ENCODE results near the gene BICDL2. TPM values are rescaled to one million over a fixed set of nuclear protein-coding genes. Genes with fewer than 3 reads are reported as not detected.
A peak's percentile ranks its signal among the peaks of the same experiment; 100 is the strongest.
"Not testable (repeated sequence)": the region's sequence is repeated elsewhere in the genome, so short reads cannot be mapped to it uniquely, and the experiment has no call there.

BICDL2 gene, protein sequence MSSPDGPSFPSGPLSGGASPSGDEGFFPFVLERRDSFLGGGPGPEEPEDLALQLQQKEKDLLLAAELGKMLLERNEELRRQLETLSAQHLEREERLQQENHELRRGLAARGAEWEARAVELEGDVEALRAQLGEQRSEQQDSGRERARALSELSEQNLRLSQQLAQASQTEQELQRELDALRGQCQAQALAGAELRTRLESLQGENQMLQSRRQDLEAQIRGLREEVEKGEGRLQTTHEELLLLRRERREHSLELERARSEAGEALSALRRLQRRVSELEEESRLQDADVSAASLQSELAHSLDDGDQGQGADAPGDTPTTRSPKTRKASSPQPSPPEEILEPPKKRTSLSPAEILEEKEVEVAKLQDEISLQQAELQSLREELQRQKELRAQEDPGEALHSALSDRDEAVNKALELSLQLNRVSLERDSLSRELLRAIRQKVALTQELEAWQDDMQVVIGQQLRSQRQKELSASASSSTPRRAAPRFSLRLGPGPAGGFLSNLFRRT
- polyA plus RNA-seq, result 10 to 100 TPM; 19.1 to 47.8 (median 33.5) TPM
- long read RNA-seq, donor 1, result 0 reads
- long read RNA-seq, donor 2, result 0 reads
- long read RNA-seq, donor 3, result 0 reads
- long read RNA-seq, donor 4, result 0 reads
- long read RNA-seq, donor 5, result 0 reads
- long read RNA-seq, donor 6, result 0 reads
- long read RNA-seq, donor 7, result 0 reads
- long read RNA-seq, donor 8, result 0 reads
- long read RNA-seq, donor 9, result 0 reads
- long read RNA-seq, donor 10, partial matches to known transcripts, result 0 of 2 reads
- long read RNA-seq, donor 10, other reads (novel, unspliced or antisense), result 0 of 2 reads

DNA sequence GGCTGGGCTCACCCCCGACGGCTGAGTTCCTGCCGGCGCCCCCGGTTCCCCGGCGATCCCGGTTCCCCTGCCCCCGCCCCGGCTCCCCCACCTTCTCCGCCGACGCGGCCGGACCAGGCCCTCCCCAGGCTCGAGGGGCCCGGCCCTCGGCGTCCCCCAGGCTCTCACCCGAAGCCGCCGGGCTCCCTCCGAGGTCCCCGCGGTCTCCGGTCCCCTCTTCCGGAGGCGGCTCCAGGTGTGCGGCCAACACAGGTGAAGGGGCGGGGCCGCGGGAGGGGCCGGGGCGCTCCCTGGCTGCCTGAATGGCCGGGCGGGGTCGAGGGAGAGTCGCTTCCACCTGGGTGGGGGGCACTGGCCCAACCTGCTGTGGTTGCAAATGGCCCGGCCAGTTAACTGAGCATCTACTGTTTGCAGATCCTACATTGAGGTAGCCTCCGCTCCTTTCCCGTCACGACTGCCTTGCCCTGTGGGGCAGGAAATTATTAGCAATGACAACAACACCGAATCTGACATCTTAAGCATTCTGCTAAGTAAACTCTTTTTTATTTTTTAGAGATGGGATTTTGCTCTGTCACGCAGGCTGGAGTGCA lies at the start of gene BICDL2:
Gene BICDL2, minus strand, starts transcription at position 219 of the 590 bp plus-strand sequence. CDS start 1,448 bp downstream, outside the sequence.
- Histone ChIP-seq H3K9me3 (ENCODE audit: control insufficient read depth in 2 of 2, insufficient read depth in 1 of 2, low read depth in 1 of 2, low read length in 1 of 2) (no peaks in the 10 kb centered on the region), H3K4me1 (ENCODE audit: control insufficient read depth in 3 of 3, insufficient read depth in 2 of 3, low read depth in 1 of 3, low read length in 2 of 3) (peaks cover 0 to 23% (median 0%) of the 10 kb centered on the region in 3 donors), H3K27ac (ENCODE audit: low read depth in 1 of 3, low read length in 2 of 3) (peak within 1 kb of the TSS in 2 of 3 donors; percentile 42 to 50), H3K36me3 (ENCODE audit: control insufficient read depth in 3 of 3, insufficient read depth in 2 of 3, low read depth in 1 of 3, low read length in 3 of 3) (peaks cover 0 to 4% (median 0%) of the 10 kb centered on the region in 3 donors), H3K27me3 (ENCODE audit: control insufficient read depth in 3 of 3, insufficient read depth in 3 of 3, low read length in 3 of 3) (peaks cover 0 to 33% (median 16%) of the 10 kb centered on the region in 3 donors), H3K4me3 (ENCODE audit: low read depth in 1 of 3, low read length in 3 of 3) (peak within 1 kb of the TSS; percentile 57 to 75 (median 59))
- FAIRE-seq (no peak), DNase-seq (peak; percentile 77 to 82)
- 4 to 6% (median 5%) methylated on average over 27 to 44 of the region's 44 CpGs for WGBS, 3 donors

DNA sequence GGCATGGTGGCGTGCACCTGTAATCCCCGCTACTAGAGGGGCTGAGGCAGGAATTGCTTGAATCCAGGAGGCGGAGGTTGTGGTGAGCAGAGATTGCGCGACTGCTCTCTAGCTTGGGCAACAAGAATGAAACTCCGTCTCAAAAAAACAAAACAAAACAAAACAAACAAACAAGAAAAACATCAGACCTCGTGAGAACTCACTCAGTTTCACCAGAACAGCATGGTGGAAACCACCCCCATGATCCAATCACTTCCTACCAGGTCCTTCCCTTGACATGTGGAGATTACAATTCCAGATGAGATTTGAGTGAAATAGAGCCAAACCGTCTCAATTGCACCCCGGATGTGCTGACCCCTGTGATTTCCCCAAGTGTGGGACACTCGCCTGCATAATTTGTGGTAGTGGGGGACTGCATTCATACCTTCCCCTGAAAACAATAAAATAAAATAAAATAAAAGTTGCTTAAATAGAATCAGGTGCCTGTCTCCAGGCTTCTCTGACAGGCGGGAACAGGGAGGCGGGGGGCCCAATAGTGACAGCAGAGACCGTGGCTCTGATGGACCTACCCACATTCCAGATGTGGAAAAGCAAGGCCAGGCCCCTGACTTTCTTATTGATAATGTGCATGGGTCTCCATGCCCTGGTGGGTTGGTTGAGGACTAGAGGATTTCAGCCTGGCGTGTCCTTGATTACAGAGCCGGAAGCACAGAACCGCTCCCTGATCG lies 49.3 kb upstream of the BICDL2 start:
- 57 to 73% (median 71%) methylated on average over 17 of the region's 17 CpGs for WGBS, 3 donors
- Histone ChIP-seq H3K9me3 (ENCODE audit: control insufficient read depth in 2 of 2, insufficient read depth in 1 of 2, low read depth in 1 of 2, low read length in 1 of 2) (no peaks in the 10 kb centered on the region), H3K4me1 (ENCODE audit: control insufficient read depth in 3 of 3, insufficient read depth in 2 of 3, low read depth in 1 of 3, low read length in 2 of 3) (peaks cover 0 to 48% (median 0%) of the 10 kb centered on the region in 3 donors), H3K4me3 (ENCODE audit: low read depth in 1 of 3, low read length in 3 of 3) (peak overlapping the region in 1 of 3 donors; percentile 50), H3K27me3 (ENCODE audit: control insufficient read depth in 3 of 3, insufficient read depth in 3 of 3, low read length in 3 of 3) (no peaks in the 10 kb centered on the region), H3K36me3 (ENCODE audit: control insufficient read depth in 3 of 3, insufficient read depth in 2 of 3, low read depth in 1 of 3, low read length in 3 of 3) (peaks cover 0 to 20% (median 0%) of the 10 kb centered on the region in 3 donors), H3K27ac (ENCODE audit: low read depth in 1 of 3, low read length in 2 of 3) (peak overlapping the region in 2 of 3 donors; percentile 76 to 91)
- FAIRE-seq (no peak), DNase-seq (no peak)

DNA sequence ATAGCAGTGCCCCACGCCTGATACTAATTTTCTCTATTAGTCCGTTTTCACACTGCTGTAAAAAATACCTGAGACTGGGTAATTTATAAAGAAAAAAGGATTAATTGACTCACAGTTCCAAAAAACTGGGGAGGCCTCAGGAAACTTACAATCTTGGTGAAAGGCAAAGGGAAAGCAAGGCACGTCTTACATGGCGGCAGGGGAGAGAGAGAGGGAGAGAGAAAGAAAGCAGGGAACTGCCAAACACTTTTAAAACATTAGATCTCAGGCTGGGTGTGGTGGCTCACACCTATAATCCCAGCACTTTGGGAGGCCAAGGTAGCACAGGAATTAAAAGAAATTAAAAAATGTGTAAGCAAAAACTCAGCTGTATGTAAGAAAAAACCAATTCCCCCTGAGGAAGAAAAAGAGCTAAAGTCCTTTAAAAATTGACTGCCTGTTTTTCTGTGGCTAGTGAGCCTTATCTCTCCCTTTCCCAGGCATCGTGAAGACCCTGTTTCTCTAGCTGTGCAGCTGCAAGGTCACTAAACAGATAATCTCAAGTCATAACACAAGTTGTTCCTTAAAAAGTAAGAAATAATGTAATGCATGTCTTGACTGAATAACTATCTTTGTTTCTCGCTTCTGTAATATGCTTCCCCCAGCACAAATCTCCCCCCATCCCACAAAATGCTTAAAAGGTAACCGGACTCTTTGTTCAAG lies 48.4 kb upstream of the BICDL2 start:
- Histone ChIP-seq H3K27me3 (ENCODE audit: control insufficient read depth in 3 of 3, insufficient read depth in 3 of 3, low read length in 3 of 3) (no peaks in the 10 kb centered on the region), H3K36me3 (ENCODE audit: control insufficient read depth in 3 of 3, insufficient read depth in 2 of 3, low read depth in 1 of 3, low read length in 3 of 3) (peaks cover 0 to 12% (median 0%) of the 10 kb centered on the region in 3 donors), H3K27ac (ENCODE audit: low read depth in 1 of 3, low read length in 2 of 3) (peak overlapping the region in 1 of 3 donors; percentile 91), H3K4me1 (ENCODE audit: control insufficient read depth in 3 of 3, insufficient read depth in 2 of 3, low read depth in 1 of 3, low read length in 2 of 3) (peaks cover 0 to 48% (median 0%) of the 10 kb centered on the region in 3 donors), H3K4me3 (ENCODE audit: low read depth in 1 of 3, low read length in 3 of 3) (no peak overlapping the region), H3K9me3 (ENCODE audit: control insufficient read depth in 2 of 2, insufficient read depth in 1 of 2, low read depth in 1 of 2, low read length in 1 of 2) (no peaks in the 10 kb centered on the region)
- DNase-seq (no peak), FAIRE-seq (no peak)
- WGBS, 3 donors, result 72 to 77% (median 72%) methylated on average over 7 of the region's 7 CpGs

DNA sequence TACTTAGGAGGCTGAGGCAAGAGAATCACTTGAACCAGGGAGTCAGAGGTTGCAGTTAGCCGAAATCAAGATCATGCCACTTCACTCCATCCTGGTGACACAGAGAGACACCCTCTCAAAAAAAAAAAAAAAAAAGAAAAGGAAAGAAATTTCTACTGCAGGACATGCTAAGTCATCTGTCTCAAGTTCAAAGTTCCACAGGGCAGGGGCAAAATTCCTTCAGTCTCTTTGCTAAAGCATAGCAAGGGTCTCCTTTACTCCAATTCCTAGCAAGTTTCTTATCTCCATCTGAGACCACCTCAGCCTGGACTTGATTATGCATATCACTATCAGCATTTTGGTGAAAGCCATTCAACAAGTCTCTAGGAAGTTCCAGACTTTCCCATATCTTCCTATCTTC lies 47.7 kb upstream of the BICDL2 start:
- Histone ChIP-seq H3K9me3 (ENCODE audit: control insufficient read depth in 2 of 2, insufficient read depth in 1 of 2, low read depth in 1 of 2, low read length in 1 of 2) (no peaks in the 10 kb centered on the region), H3K4me3 (ENCODE audit: low read depth in 1 of 3, low read length in 3 of 3) (no peak overlapping the region), H3K27ac (ENCODE audit: low read depth in 1 of 3, low read length in 2 of 3) (peak overlapping the region in 1 of 3 donors; percentile 91), H3K4me1 (ENCODE audit: control insufficient read depth in 3 of 3, insufficient read depth in 2 of 3, low read depth in 1 of 3, low read length in 2 of 3) (peaks cover 0 to 48% (median 0%) of the 10 kb centered on the region in 3 donors), H3K27me3 (ENCODE audit: control insufficient read depth in 3 of 3, insufficient read depth in 3 of 3, low read length in 3 of 3) (no peaks in the 10 kb centered on the region), H3K36me3 (ENCODE audit: control insufficient read depth in 3 of 3, insufficient read depth in 2 of 3, low read depth in 1 of 3, low read length in 3 of 3) (peaks cover 0 to 9% (median 0%) of the 10 kb centered on the region in 3 donors)
- FAIRE-seq (no peak), DNase-seq (peak in 1 of 2 donors; percentile 59)
- 81 to 94% (median 87%) methylated on average over 1 of the region's 1 CpG for WGBS, 3 donors

DNA sequence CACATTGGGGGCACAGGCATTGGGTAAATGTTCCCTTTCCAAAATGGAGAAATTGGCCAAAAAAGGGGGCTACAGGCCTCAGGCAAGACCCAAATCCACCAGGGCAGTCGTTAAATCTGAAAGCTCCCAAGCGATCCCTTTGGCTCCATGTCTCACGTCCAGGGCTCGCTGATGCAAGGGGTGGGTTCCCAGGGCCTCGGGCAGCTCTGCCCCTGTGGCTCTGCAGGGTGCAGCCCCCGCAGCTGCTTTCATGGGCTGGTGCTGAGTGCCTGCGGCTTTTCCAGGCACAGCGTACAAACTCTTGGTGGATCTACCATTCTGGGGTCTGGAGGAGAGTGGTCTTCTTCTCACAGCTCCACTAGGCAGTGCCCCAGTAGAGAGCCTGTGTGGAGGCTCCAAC lies 46.7 kb upstream of the BICDL2 start:
- WGBS, 3 donors, result 93 to 97% (median 95%) methylated on average over 8 of the region's 8 CpGs
- not testable (repeated sequence) for DNase-seq; H3K27me3 ChIP-seq (ENCODE audit: control insufficient read depth in 3 of 3, insufficient read depth in 3 of 3, low read length in 3 of 3); H3K27ac ChIP-seq (ENCODE audit: low read depth in 1 of 3, low read length in 2 of 3); H3K4me3 ChIP-seq (ENCODE audit: low read depth in 1 of 3, low read length in 3 of 3); FAIRE-seq; H3K9me3 ChIP-seq (ENCODE audit: control insufficient read depth in 2 of 2, insufficient read depth in 1 of 2, low read depth in 1 of 2, low read length in 1 of 2); H3K36me3 ChIP-seq (ENCODE audit: control insufficient read depth in 3 of 3, insufficient read depth in 2 of 3, low read depth in 1 of 3, low read length in 3 of 3)
- H3K4me1 ChIP-seq (ENCODE audit: control insufficient read depth in 3 of 3, insufficient read depth in 2 of 3, low read depth in 1 of 3, low read length in 2 of 3), result peaks cover 0 to 47% (median 0%) of the 10 kb centered on the region in 3 donors

DNA sequence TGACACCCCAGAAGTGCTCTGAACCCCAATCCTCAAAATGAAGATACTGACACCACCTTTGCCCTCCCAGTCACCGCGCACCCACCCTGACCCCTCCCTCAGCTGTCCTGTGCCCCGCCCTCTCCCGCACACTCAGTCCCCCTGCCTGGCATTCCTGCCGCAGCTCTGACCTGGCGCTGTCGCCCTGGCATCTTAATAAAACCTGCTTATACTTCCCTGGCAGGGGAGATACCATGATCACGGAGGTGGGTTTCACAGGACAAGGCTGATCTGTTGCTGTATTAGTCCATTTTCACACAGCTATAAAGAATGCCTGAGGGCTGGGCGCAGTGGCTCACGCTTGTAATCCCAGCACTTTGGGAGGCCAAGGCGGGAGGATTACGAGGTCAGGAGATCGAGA lies 45.2 kb upstream of the BICDL2 start:
- H3K9me3 ChIP-seq (ENCODE audit: control insufficient read depth in 2 of 2, insufficient read depth in 1 of 2, low read depth in 1 of 2, low read length in 1 of 2); DNase-seq; H3K4me3 ChIP-seq (ENCODE audit: low read depth in 1 of 3, low read length in 3 of 3); FAIRE-seq; H3K27me3 ChIP-seq (ENCODE audit: control insufficient read depth in 3 of 3, insufficient read depth in 3 of 3, low read length in 3 of 3); H3K27ac ChIP-seq (ENCODE audit: low read depth in 1 of 3, low read length in 2 of 3); H3K36me3 ChIP-seq (ENCODE audit: control insufficient read depth in 3 of 3, insufficient read depth in 2 of 3, low read depth in 1 of 3, low read length in 3 of 3): not testable (repeated sequence)
- WGBS, 3 donors, result 52 to 88% (median 67%) methylated on average over 11 to 13 of the region's 13 CpGs
- peaks cover 0 to 33% (median 0%) of the 10 kb centered on the region in 3 donors for H3K4me1 ChIP-seq (ENCODE audit: control insufficient read depth in 3 of 3, insufficient read depth in 2 of 3, low read depth in 1 of 3, low read length in 2 of 3)

DNA sequence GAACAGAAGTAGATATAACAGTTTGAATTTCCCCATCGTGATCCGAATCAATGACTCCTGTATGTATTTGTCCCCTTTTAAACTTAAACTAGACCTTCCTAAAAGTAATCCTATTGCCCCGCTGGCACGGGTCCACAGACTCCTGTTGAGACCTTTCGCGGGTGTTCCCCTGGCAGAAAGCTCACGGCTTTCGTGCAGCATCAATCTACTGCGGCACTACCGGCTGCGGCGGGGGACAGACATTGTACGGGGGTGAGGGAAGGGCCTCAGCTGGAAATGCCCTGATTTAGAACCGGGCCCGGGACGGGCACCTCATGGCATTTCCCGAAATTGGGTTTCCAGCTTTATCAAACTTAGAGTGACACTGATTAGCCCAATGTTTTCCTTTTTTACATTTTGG lies 43.3 kb upstream of the BICDL2 start:
- Histone ChIP-seq H3K27ac (ENCODE audit: low read depth in 1 of 3, low read length in 2 of 3) (no peak overlapping the region), H3K36me3 (ENCODE audit: control insufficient read depth in 3 of 3, insufficient read depth in 2 of 3, low read depth in 1 of 3, low read length in 3 of 3) (peaks cover 0 to 2% (median 0%) of the 10 kb centered on the region in 3 donors), H3K4me1 (ENCODE audit: control insufficient read depth in 3 of 3, insufficient read depth in 2 of 3, low read depth in 1 of 3, low read length in 2 of 3) (peaks cover 0 to 13% (median 0%) of the 10 kb centered on the region in 3 donors), H3K9me3 (ENCODE audit: control insufficient read depth in 2 of 2, insufficient read depth in 1 of 2, low read depth in 1 of 2, low read length in 1 of 2) (peaks cover 0 to 4% of the 10 kb centered on the region in 2 donors), H3K27me3 (ENCODE audit: control insufficient read depth in 3 of 3, insufficient read depth in 3 of 3, low read length in 3 of 3) (no peaks in the 10 kb centered on the region), H3K4me3 (ENCODE audit: low read depth in 1 of 3, low read length in 3 of 3) (no peak overlapping the region)
- DNase-seq (no peak), FAIRE-seq (no peak)
- 89 to 95% (median 91%) methylated on average over 17 of the region's 17 CpGs for WGBS, 3 donors

Data from small intestine (tissue), 16 donors.